Mesenchymal stem cell (in vitro differentiated cells and primary cell): ENCODE results near the gene COMMD9.

Experiments used
- DNase-seq: peaks from one replicate; pipeline ENCODE4 v3.0.0-alpha.2; 2013
- H2AFZ ChIP-seq: one replicate; pipeline ENCODE4 v1.6.1; 2013; ENCODE audit warnings: low read depth, mild to moderate bottlenecking, control low read depth, inconsistent platforms, low read length, moderate library complexity
- H2AK5ac ChIP-seq: 2 replicates; pipeline ENCODE4 v1.6.1; 2013; ENCODE audit warnings: low read length, moderate library complexity, mild to moderate bottlenecking, inconsistent platforms; ENCODE audit not compliant: severe bottlenecking
- H2BK120ac ChIP-seq: one replicate; pipeline ENCODE4 v1.6.1; 2013; ENCODE audit warnings: low read depth, mild to moderate bottlenecking, inconsistent platforms, low read length, moderate library complexity
- H2BK12ac ChIP-seq, 2 experiments: one replicate each; pipeline ENCODE4 v1.6.1; 2013; ENCODE audit warnings: inconsistent platforms in 2 of 2, low read length in 2 of 2, mild to moderate bottlenecking in 2 of 2, moderate library complexity in 2 of 2, control low read depth in 1 of 2
- H2BK15ac ChIP-seq: one replicate; pipeline ENCODE4 v1.6.1; 2013; ENCODE audit warnings: mild to moderate bottlenecking, low read depth, inconsistent platforms; ENCODE audit not compliant: poor library complexity, severe bottlenecking
- H2BK5ac ChIP-seq: 2 replicates; pipeline ENCODE4 v1.6.1; 2013; ENCODE audit warnings: low read depth, mild to moderate bottlenecking, low read length, control low read depth, inconsistent platforms; ENCODE audit not compliant: poor library complexity, severe bottlenecking
- H3K14ac ChIP-seq, 2 experiments: one replicate each; pipeline ENCODE4 v1.6.1; 2013; ENCODE audit warnings: inconsistent platforms in 2 of 2, low read length in 2 of 2, control low read depth in 1 of 2, mild to moderate bottlenecking in 1 of 2, moderate library complexity in 1 of 2
- H3K18ac ChIP-seq, 2 experiments: one replicate each; pipeline ENCODE4 v1.6.1; 2013; ENCODE audit warnings: inconsistent platforms in 2 of 2, low read length in 2 of 2, control low read depth in 1 of 2, low read depth in 1 of 2, mild to moderate bottlenecking in 1 of 2
- H3K23ac ChIP-seq, 2 experiments: one replicate each; pipeline ENCODE4 v1.6.1; 2013; ENCODE audit warnings: inconsistent platforms in 2 of 2, low read length in 2 of 2, mild to moderate bottlenecking in 2 of 2, moderate library complexity in 2 of 2, control low read depth in 1 of 2
- H3K27ac ChIP-seq: 2 replicates; pipeline ENCODE4 v1.5.1; 2013; ENCODE audit warnings: mild to moderate bottlenecking, moderate library complexity, low read length, control low read depth, inconsistent platforms; ENCODE audit not compliant: poor library complexity, severe bottlenecking
- H3K27me3 ChIP-seq, 2 experiments: 2 replicates each; pipeline versions ENCODE4 v1.6.1 to v1.7.0; 2013; ENCODE audit warnings: low read length in 2 of 2, mild to moderate bottlenecking in 2 of 2, moderate library complexity in 2 of 2, control low read depth in 1 of 2, inconsistent platforms in 1 of 2; ENCODE audit not compliant: control insufficient read depth in 1 of 2, insufficient read depth in 1 of 2
- H3K36me3 ChIP-seq, 2 experiments: 2 replicates each; pipeline versions ENCODE4 v1.6.1 to v1.7.0; 2013; ENCODE audit warnings: low read length in 2 of 2, control low read depth in 1 of 2, inconsistent platforms in 1 of 2, low read depth in 1 of 2, mild to moderate bottlenecking in 1 of 2; ENCODE audit not compliant: insufficient read depth in 2 of 2, control insufficient read depth in 1 of 2
- H3K4ac ChIP-seq, 2 experiments: one replicate each; pipeline ENCODE4 v1.6.1; 2013; ENCODE audit warnings: inconsistent platforms in 2 of 2, low read length in 2 of 2, mild to moderate bottlenecking in 2 of 2, moderate library complexity in 2 of 2, control low read depth in 1 of 2, low read depth in 1 of 2
- H3K4me1 ChIP-seq: 2 replicates; pipeline ENCODE4 v1.6.1; 2013; ENCODE audit warnings: low read depth, low read length, control low read depth; ENCODE audit not compliant: control insufficient read depth, insufficient read depth
- H3K4me2 ChIP-seq: 2 replicates; pipeline ENCODE4 v1.6.1; 2013; ENCODE audit warnings: low read length, mild to moderate bottlenecking, inconsistent platforms; ENCODE audit not compliant: poor library complexity, severe bottlenecking
- H3K4me3 ChIP-seq, 2 experiments: 2 replicates each; pipeline versions ENCODE4 v1.5.1 to v1.7.0; 2013; ENCODE audit warnings: low read length in 2 of 2, mild to moderate bottlenecking in 2 of 2, control low read depth in 1 of 2, low read depth in 1 of 2; ENCODE audit not compliant: insufficient read depth in 1 of 2
- H3K79me1 ChIP-seq: replicated peaks from 2 replicates; pipeline ENCODE4 v1.6.1; 2013; ENCODE audit warnings: mild to moderate bottlenecking, control low read depth, low read length, inconsistent platforms; ENCODE audit not compliant: poor library complexity, severe bottlenecking
- H3K9ac ChIP-seq: 2 replicates; pipeline ENCODE4 v1.7.0; 2013; ENCODE audit warnings: mild to moderate bottlenecking, low read length, moderate library complexity
- H3K9me3 ChIP-seq: 2 replicates; pipeline ENCODE4 v1.7.0; 2013; ENCODE audit warnings: mild to moderate bottlenecking, low read length; ENCODE audit not compliant: control insufficient read depth
- H4K8ac ChIP-seq: one replicate; pipeline ENCODE4 v1.6.1; 2013; ENCODE audit warnings: inconsistent platforms, mild to moderate bottlenecking, low read length, moderate library complexity
- H4K91ac ChIP-seq: one replicate; pipeline ENCODE4 v1.6.1; 2013; ENCODE audit warnings: mild to moderate bottlenecking, low read length, inconsistent platforms
- WGBS: methylation state at CpG from one replicate; pipeline ENCODE4 v1.1.7; 2013; ENCODE audit warnings: mixed read lengths; 5-methylcytosine and 5-hydroxymethylcytosine counted together

Gene COMMD9

GRCh38 chr11:36274414-36274813 is 14.8 kb downstream of the COMMD9 start:
- no peak overlapping the region for H3K27ac ChIP-seq
- no peak overlapping the region for H3K4ac ChIP-seq
- H3K79me1 ChIP-seq, result peaks cover 6% of the 10 kb centered on the region
- H2AFZ ChIP-seq, result no peak overlapping the region
- H2BK5ac ChIP-seq, result no peak overlapping the region
- DNase-seq, result no peak
- H3K9ac ChIP-seq, result no peak overlapping the region
- no peak overlapping the region for H2BK120ac ChIP-seq
- no peak overlapping the region for H3K23ac ChIP-seq
- H4K91ac ChIP-seq, result no peak overlapping the region
- 96% methylated on average over 7 of the region's 7 CpGs for WGBS
- no peak overlapping the region for H3K14ac ChIP-seq
- H3K36me3 ChIP-seq, result peaks cover 46 to 91% of the 10 kb centered on the region in 2 experiments
- H3K4me1 ChIP-seq, result peaks cover 7% of the 10 kb centered on the region
- H3K9me3 ChIP-seq, result peaks cover 6% of the 10 kb centered on the region
- no peak overlapping the region for H3K18ac ChIP-seq
- H2BK15ac ChIP-seq, result no peak overlapping the region
- H2BK12ac ChIP-seq, result no peak overlapping the region
- no peak overlapping the region for H3K4me2 ChIP-seq
- H4K8ac ChIP-seq, result no peak overlapping the region
- H3K27me3 ChIP-seq, result no peaks in the 10 kb centered on the region
- no peak overlapping the region for H2AK5ac ChIP-seq
- H3K4me3 ChIP-seq, result no peak overlapping the region

GRCh38 chr11:36273110-36273509 is 16.1 kb downstream of the COMMD9 start:
- Histone ChIP-seq H3K4ac (no peak overlapping the region), H3K4me3 (no peak overlapping the region), H4K91ac (no peak overlapping the region), H3K9me3 (peaks cover 6% of the 10 kb centered on the region), H3K4me1 (no peaks in the 10 kb centered on the region), H2BK5ac (no peak overlapping the region), H3K23ac (no peak overlapping the region), H3K18ac (no peak overlapping the region), H2AK5ac (no peak overlapping the region), H3K27ac (no peak overlapping the region), H3K9ac (no peak overlapping the region), H4K8ac (no peak overlapping the region), H3K27me3 (no peaks in the 10 kb centered on the region), H2BK12ac (no peak overlapping the region), H2BK15ac (no peak overlapping the region), H3K4me2 (no peak overlapping the region), H3K36me3 (peaks cover 37 to 78% of the 10 kb centered on the region in 2 experiments), H2BK120ac (no peak overlapping the region), H3K79me1 (peaks cover 2% of the 10 kb centered on the region), H3K14ac (no peak overlapping the region), H2AFZ (no peak overlapping the region)
- WGBS, result 90% methylated on average over 3 of the region's 3 CpGs
- peak; percentile 44 for DNase-seq

- H2AFZ ChIP-seq, result no peak overlapping the region
- H3K4ac ChIP-seq, result no peak overlapping the region
- WGBS, result 61% methylated on average over 5 of the region's 5 CpGs
- no peak overlapping the region for H3K9ac ChIP-seq
- H3K9me3 ChIP-seq, result peaks cover 6% of the 10 kb centered on the region
- H3K36me3 ChIP-seq, result peaks cover 37 to 67% of the 10 kb centered on the region in 2 experiments
- DNase-seq, result peak; percentile 40
- no peak overlapping the region for H2BK12ac ChIP-seq
- H3K4me1 ChIP-seq, result no peaks in the 10 kb centered on the region
- no peak overlapping the region for H3K14ac ChIP-seq
- no peak overlapping the region for H2AK5ac ChIP-seq
- no peak overlapping the region for H3K27ac ChIP-seq
- H2BK120ac ChIP-seq, result no peak overlapping the region
- H2BK5ac ChIP-seq, result no peak overlapping the region
- no peak overlapping the region for H3K4me2 ChIP-seq
- no peak overlapping the region for H2BK15ac ChIP-seq
- no peaks in the 10 kb centered on the region for H3K27me3 ChIP-seq
- H3K18ac ChIP-seq, result peak overlapping the region in 1 of 2 experiments; percentile 12
- H3K23ac ChIP-seq, result no peak overlapping the region
- H3K79me1 ChIP-seq, result peaks cover under 1% of the 10 kb centered on the region
- H3K4me3 ChIP-seq, result no peak overlapping the region
- H4K91ac ChIP-seq, result no peak overlapping the region
- H4K8ac ChIP-seq, result no peak overlapping the region
These were observed 17.3 kb downstream of the COMMD9 start for GRCh38 chr11:36271794-36272407.

- DNase-seq, result no peak
- 95% methylated on average over 9 of the region's 9 CpGs for WGBS
- no peak overlapping the region for H3K14ac ChIP-seq
- no peaks in the 10 kb centered on the region for H3K79me1 ChIP-seq
- H3K4me2 ChIP-seq, result no peak overlapping the region
- no peak overlapping the region for H2BK5ac ChIP-seq
- no peak overlapping the region for H3K9ac ChIP-seq
- H3K4me1 ChIP-seq, result no peaks in the 10 kb centered on the region
- H3K27ac ChIP-seq, result no peak overlapping the region
- H3K27me3 ChIP-seq, result no peaks in the 10 kb centered on the region
- H3K18ac ChIP-seq, result no peak overlapping the region
- H2AK5ac ChIP-seq, result no peak overlapping the region
- H2BK12ac ChIP-seq, result no peak overlapping the region
- H2AFZ ChIP-seq, result no peak overlapping the region
- no peak overlapping the region for H4K8ac ChIP-seq
- H3K23ac ChIP-seq, result no peak overlapping the region
- H2BK120ac ChIP-seq, result no peak overlapping the region
- no peak overlapping the region for H3K4me3 ChIP-seq
- peaks cover 32 to 55% of the 10 kb centered on the region in 2 experiments for H3K36me3 ChIP-seq
- no peak overlapping the region for H3K4ac ChIP-seq
- no peak overlapping the region for H4K91ac ChIP-seq
- H3K9me3 ChIP-seq, result peaks cover 6% of the 10 kb centered on the region
- no peak overlapping the region for H2BK15ac ChIP-seq
These were observed 18.5 kb downstream of the COMMD9 start for GRCh38 chr11:36270701-36271100.
